Measurements from ENCODE around the gene SCN5A. TPM values are rescaled to one million over a fixed set of nuclear protein-coding genes. Genes with fewer than 3 reads are reported as not detected.

Gene SCN5A
- total RNA-seq, 1 experiment from 2014 or later, result 11.5 TPM

DNA sequence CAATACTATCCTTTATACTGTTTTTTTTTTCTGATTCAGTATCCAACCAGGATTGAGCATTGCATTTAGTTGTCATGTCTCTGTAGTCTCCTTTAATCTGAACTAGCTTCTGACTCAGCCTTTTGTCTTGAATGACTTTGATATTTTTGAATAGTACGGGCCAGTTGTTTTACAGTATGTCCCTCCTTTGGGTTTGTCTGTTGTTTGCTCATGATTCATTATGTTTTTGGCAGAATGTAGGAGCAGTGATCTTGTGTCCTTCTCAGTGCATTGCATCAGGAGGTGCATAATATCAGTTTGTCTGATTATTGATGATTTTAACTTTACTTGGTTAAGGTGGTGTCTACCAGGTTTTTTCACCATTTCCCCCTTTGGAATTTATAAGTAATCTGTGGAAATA, 132.8 kb downstream of the SCN5A start:
- H3K4me1 ChIP-seq (ENCODE audit: control insufficient read depth in 1 of 2, insufficient read depth in 2 of 2, low read length in 2 of 2), result no peaks in the 10 kb centered on the region
- H3K9ac ChIP-seq (ENCODE audit: low read length), result no peak overlapping the region
- RAD21 ChIA-PET (ENCODE audit: low non-redundant PET in 1 of 2, low total read pairs in 2 of 2, uncharacterized antibody in 2 of 2, unreplicated experiment in 2 of 2), result no interaction called here
- intact Hi-C loops (cut with micrococcal nuclease), result no loop called here
- peaks cover 2% of the 10 kb centered on the region; the same call in 1 of the 2 replicates for H4K20me1 ChIP-seq (ENCODE audit: insufficient read depth)
- H3K9me3 ChIP-seq (ENCODE audit: control insufficient read depth in 1 of 2, insufficient read depth in 1 of 2, low read depth in 1 of 2, low read length in 2 of 2), result no peaks in the 10 kb centered on the region
- ATAC-seq (no peak), DNase-seq (ENCODE audit: low read depth, low spot score) (no peak)
- no peaks in the 10 kb centered on the region for H3K27me3 ChIP-seq (ENCODE audit: insufficient read depth, low read length)
- H3K4me2 ChIP-seq (ENCODE audit: low read length), result no peak overlapping the region
- no TSS peak for BruUV-seq (replicated peaks)
- H2AFZ ChIP-seq (ENCODE audit: low read depth, low read length, poor library complexity, severe bottlenecking), result no peak overlapping the region
- H3K79me2 ChIP-seq (ENCODE audit: insufficient read depth, low read length), result no peaks in the 10 kb centered on the region
- H3K9me2 ChIP-seq (ENCODE audit: insufficient read depth), result no peaks in the 10 kb centered on the region
- CTCF ChIA-PET, result no interaction called here
- H3K4me3 ChIP-seq (replicated peaks in 1 of 2; ENCODE audit: low read depth in 1 of 2, low read length in 2 of 2), result no peak overlapping the region
- H3K27ac ChIP-seq (ENCODE audit: low read depth, low read length), result no peak overlapping the region
- no peak for TF ChIP-seq ZFX (IDR thresholded peaks at IDR 0.05)
- no peak for TF ChIP-seq EGR1 (IDR thresholded peaks at IDR 0.05; ENCODE audit: low read depth)
- TF ChIP-seq, protein P1, sequence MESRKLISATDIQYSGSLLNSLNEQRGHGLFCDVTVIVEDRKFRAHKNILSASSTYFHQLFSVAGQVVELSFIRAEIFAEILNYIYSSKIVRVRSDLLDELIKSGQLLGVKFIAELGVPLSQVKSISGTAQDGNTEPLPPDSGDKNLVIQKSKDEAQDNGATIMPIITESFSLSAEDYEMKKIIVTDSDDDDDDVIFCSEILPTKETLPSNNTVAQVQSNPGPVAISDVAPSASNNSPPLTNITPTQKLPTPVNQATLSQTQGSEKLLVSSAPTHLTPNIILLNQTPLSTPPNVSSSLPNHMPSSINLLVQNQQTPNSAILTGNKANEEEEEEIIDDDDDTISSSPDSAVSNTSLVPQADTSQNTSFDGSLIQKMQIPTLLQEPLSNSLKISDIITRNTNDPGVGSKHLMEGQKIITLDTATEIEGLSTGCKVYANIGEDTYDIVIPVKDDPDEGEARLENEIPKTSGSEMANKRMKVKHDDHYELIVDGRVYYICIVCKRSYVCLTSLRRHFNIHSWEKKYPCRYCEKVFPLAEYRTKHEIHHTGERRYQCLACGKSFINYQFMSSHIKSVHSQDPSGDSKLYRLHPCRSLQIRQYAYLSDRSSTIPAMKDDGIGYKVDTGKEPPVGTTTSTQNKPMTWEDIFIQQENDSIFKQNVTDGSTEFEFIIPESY (IDR thresholded peaks at IDR 0.05; ENCODE audit: extremely low read depth, insufficient replicate concordance, low read length), result no peak
- no peak for TF ChIP-seq EZH2phosphoT487 (IDR thresholded peaks at IDR 0.05; ENCODE audit: borderline replicate concordance)
- no peak for TF ChIP-seq ZNF274 (IDR thresholded peaks at IDR 0.05; ENCODE audit: low read depth, low read length)
- TF ChIP-seq, protein P2, sequence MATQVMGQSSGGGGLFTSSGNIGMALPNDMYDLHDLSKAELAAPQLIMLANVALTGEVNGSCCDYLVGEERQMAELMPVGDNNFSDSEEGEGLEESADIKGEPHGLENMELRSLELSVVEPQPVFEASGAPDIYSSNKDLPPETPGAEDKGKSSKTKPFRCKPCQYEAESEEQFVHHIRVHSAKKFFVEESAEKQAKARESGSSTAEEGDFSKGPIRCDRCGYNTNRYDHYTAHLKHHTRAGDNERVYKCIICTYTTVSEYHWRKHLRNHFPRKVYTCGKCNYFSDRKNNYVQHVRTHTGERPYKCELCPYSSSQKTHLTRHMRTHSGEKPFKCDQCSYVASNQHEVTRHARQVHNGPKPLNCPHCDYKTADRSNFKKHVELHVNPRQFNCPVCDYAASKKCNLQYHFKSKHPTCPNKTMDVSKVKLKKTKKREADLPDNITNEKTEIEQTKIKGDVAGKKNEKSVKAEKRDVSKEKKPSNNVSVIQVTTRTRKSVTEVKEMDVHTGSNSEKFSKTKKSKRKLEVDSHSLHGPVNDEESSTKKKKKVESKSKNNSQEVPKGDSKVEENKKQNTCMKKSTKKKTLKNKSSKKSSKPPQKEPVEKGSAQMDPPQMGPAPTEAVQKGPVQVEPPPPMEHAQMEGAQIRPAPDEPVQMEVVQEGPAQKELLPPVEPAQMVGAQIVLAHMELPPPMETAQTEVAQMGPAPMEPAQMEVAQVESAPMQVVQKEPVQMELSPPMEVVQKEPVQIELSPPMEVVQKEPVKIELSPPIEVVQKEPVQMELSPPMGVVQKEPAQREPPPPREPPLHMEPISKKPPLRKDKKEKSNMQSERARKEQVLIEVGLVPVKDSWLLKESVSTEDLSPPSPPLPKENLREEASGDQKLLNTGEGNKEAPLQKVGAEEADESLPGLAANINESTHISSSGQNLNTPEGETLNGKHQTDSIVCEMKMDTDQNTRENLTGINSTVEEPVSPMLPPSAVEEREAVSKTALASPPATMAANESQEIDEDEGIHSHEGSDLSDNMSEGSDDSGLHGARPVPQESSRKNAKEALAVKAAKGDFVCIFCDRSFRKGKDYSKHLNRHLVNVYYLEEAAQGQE (IDR thresholded peaks at IDR 0.05; ENCODE audit: low read depth), result no peak
- H3K36me3 ChIP-seq (ENCODE audit: control insufficient read depth in 1 of 2, insufficient read depth in 2 of 2, low read length in 2 of 2), result peaks cover 0 to 4% of the 10 kb centered on the region in 2 experiments; a peak in 2 of 4 replicates
- POLR2A ChIA-PET, result no interaction called here
